GM12874 (cell line): Measurements from ENCODE around the gene WDPCP.

ENCODE experiments used
- TF ChIP-seq, protein P1 (sequence below): IDR thresholded peaks from 2 replicates; pipeline ENCODE4 v1.5.1; 2011; ENCODE audit warnings: low read depth, mild to moderate bottlenecking, control low read depth, low read length, moderate library complexity; ENCODE audit not compliant: insufficient read depth

The WDPCP gene

DNA sequence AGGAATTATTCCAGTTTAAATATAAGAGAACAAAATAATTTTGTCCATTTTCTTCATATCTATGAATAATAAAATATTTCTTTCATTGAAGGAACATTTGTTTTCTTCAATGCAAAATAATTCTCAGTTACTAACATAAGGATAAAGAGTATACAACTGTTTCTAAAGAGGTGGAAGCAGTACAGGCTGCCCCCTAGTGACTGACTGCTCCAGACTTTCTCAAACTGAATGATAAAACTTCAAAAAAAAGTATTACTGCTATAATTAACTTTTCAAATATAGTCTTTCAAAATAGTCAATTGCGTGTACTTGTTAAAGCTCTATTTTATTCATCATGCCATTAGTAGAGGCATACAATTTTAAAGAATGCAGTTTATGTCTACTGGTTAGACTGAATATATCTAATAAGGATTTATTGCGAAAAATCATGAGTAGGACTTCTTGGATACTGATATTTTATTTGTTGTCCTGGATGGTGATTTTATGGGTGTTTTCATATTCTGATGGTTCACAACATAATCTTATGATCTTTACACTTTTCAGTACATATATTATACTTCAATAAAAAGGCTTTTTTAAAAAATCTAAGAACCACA, 100.1 kb downstream of the WDPCP start:
- TF ChIP-seq, protein P1, sequence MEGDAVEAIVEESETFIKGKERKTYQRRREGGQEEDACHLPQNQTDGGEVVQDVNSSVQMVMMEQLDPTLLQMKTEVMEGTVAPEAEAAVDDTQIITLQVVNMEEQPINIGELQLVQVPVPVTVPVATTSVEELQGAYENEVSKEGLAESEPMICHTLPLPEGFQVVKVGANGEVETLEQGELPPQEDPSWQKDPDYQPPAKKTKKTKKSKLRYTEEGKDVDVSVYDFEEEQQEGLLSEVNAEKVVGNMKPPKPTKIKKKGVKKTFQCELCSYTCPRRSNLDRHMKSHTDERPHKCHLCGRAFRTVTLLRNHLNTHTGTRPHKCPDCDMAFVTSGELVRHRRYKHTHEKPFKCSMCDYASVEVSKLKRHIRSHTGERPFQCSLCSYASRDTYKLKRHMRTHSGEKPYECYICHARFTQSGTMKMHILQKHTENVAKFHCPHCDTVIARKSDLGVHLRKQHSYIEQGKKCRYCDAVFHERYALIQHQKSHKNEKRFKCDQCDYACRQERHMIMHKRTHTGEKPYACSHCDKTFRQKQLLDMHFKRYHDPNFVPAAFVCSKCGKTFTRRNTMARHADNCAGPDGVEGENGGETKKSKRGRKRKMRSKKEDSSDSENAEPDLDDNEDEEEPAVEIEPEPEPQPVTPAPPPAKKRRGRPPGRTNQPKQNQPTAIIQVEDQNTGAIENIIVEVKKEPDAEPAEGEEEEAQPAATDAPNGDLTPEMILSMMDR: peak; percentile 45

DNA sequence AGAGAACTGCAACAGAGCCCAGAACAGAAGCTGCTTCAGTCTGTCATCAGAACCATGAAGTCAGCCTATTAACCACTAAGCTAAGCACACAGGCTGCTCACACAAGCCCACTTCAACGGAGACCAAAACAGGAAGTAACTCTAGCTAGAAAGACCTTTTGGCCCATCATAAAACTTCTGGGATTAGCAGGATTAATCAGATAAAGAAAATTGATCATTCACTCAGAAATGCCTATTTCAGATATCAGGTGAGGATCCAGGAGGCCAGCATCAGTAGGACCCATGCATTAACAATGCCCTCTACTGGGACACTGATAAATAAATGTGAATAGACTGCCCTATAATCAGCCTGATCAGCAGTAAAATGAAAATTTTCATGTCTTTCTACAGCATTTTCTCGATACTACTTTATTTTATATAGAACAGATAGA, 101.4 kb downstream of the WDPCP start:
- TF ChIP-seq, protein P1: no peak

DNA sequence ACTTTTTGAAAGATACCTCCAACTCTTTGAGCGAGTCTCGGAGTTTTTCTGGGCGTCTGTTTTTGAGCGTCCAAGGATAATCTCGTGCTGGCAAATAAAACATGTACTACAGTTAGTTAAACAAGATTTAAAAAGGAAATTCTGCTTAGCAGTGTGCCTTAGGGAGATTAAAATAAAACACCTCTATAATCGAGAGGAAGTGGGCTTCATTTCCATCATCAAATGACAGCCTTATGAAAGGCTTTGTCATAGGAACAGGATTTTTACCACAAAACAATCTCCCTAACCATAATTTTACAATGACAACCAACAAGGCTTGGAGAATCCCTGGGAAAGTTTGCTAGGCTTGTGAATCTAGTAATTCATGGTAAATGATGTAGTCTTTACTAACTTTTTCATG, 103.4 kb downstream of the WDPCP start:
- TF ChIP-seq, protein P1: no peak

DNA sequence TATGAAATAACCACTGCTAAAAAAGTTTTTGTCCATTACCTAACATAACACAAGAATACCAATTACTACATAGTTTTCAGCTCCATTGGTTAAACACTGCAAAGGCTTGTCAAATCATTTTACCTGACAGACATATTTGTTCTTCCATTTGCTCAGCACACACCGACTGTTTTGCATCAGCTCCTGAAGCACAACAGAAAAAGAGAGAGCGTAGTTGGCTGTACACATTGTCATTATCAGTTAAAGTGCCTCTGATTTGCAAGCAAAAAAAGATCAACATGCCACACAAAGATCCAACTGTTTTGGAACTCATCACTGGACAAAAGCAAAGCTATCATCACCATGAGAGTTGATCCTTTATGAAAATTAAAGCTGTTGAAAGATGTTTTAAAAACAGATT, 103.8 kb downstream of the WDPCP start:
- TF ChIP-seq, protein P1: no peak

DNA sequence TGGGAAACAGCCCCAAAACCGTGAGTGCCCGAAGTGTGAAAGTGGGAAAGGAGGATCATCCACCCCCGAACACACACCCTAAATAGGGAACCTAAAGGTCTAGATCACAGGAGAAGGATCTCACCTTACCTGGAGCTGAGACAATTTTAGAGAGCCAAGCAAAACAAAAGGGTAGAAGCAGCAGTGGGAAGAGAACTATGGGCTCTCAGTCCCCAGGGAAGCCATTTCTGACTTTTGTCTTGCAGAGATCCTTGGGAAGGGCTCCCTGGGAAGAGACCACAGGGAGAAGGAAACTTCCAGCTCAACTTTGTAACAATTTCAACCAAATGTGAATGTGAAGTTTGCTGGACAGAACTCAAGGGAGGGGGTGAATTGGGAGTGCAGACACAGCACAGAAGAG, 110.6 kb downstream of the WDPCP start:
- TF ChIP-seq, protein P1: no peak

DNA sequence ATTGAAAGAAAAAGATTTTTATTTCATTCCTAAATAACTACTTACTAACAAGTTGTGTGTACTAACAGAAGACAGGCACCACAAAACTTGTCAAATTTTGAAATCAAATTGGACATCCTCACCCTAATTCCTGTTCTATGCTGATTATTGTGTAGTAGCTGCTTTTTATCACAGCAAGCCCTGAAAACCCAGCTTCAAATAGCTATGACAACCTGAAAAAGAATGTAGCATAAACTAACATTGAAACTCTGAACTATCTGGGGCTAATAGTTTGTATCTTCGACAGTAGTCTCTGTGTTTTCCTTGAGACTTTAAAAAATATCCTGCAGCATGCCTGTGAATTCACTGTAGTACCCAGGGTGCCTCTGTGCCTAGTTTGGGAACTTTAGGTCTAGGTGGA, 122.6 kb downstream of the WDPCP start:
- TF ChIP-seq, protein P1: no peak

DNA sequence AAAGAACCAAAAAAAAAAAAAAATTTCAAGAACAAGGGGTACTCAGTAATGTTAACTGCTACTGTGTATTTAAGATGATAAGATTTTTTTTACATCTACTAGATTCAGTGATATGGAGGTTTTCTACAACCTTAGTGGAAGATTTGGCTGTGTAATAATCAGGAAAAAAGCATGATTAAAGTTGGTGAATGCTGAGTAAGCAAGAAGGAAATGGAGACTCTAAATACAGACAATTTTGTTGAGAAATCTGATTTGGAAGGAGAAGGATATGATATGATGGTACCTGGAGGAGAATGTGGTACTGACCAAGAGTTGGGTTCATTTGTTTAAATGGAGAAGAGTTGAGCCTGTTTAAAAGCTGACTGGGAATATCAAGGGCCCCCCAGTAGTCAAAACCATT, 125.1 kb downstream of the WDPCP start:
- TF ChIP-seq, protein P1: no peak
